Measurements from ENCODE around the gene TNK2.

Gene TNK2

DNA sequence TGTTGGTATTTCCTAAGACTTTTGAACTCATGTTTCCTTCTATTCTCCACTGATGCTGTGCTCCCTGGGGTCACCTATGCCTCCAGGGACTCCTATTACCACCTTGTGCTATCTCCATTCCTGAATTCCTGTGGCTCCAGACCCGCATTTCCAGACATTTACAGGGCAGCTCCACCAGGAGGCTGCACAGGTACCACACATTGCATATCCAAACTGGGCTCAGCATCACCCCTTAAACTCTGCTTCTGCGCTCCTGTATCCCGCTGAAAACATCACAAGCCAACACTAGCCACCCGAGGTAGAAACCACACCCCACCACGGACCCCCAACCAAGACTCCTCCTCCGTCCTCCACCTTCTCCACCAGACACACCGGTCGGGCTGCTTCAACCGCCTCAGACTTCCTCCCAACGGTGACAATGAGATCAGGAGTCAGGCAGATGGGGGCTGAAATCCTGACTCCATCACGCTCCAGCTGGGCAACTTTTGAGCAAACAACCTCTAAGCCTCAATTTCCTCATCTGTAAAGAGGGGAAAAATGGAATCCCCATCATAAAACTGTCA is 10.4 kb downstream of the TNK2 start:
- no peak for DNase-seq

DNA sequence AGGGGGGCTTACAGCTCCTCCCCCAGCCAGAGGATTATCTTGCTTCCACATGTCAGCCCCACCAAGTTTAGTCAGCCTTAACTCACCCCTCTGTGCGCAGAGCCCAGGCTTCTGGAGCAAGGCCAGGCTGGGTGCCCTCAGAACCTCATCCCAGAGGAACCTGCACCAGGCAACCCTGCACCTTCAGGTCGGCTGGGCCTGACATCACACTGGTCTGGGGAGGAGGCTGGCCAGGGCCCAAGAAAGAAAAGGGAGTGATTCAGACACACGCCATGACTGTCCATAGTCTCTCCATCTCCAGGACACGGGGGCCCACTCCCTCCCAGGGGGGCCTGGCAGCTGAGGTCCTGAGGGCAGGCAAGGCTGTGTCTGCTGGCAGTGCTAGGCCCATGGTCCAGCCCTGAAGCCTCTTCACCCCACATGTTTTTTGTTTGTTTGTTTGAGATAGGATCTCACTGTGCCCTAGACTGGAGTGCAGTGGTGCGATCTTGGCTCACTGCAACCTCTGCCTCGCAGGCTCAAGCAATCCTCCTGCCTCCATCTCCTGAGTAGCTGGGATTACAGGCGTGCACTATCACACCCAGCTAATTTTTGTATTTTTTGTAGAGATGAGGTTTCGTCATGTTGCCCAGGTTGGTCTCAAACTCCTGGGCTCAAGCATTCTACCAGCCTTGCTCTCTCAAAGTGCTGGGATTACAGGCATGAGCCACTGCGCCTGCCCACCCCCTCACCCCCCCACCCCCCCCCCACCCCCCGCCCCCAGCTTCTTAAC is 11.1 kb downstream of the TNK2 start:
- DNase-seq = no peak

DNA sequence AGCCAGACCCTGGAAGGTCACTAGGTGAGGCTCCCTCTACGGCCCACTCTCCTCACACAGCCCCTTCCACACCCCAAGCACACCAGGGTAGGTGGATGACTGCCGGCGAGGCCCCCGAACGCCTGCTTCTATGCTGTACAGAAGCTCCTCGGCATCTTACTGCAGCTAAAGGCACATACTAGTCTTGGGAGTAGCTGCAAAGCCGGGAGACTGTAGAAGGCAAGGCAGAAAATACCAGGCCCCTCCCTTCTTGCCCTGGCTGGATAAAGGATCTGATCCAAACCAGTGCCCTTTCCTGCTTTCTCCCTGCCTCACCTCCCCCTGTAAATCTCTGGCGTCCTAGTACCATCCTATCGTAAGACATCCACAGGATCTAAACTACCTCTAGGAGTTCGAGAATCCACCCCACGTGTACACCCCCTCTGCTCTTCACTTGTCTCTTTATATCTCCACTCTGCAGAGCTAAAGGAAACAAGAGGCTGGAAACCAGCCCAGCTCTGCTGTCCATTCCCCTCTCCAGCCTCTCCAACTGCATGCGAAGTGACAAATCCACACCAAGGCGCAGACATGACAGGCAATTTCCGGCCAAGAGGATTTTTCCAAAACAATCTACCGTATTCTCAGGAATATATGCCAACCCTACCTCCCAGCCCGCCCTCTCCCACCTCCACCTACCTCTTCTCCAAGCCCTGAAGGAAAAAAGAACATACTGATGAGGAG is 11.8 kb downstream of the TNK2 start:
- DNase-seq = no peak

DNA sequence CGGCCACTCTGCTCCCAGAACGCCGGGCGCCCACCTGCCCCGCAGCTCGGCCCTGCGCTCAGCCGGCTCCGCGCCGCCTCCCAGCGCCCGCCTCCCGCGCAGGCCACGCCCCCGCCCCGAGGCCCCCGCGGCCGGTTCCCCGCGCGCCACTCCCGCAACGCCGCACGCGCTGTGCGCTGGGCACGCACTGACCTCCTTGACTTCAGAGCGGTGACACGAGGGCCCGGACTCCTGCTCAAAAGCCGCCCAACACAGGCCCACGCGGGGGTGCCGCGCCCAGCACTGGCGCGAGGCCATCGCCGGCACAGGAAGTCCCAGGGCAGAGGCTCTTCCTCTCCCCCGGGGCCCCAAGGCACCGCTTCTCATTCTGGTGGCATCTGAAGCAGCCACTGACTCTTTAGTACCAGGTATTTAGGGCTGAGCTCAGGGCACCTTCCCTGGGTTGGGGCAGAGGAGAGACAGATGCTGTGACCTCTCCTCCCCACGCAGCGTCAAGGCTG is 12.4 kb downstream of the TNK2 start:
- DNase-seq = no peak

DNA sequence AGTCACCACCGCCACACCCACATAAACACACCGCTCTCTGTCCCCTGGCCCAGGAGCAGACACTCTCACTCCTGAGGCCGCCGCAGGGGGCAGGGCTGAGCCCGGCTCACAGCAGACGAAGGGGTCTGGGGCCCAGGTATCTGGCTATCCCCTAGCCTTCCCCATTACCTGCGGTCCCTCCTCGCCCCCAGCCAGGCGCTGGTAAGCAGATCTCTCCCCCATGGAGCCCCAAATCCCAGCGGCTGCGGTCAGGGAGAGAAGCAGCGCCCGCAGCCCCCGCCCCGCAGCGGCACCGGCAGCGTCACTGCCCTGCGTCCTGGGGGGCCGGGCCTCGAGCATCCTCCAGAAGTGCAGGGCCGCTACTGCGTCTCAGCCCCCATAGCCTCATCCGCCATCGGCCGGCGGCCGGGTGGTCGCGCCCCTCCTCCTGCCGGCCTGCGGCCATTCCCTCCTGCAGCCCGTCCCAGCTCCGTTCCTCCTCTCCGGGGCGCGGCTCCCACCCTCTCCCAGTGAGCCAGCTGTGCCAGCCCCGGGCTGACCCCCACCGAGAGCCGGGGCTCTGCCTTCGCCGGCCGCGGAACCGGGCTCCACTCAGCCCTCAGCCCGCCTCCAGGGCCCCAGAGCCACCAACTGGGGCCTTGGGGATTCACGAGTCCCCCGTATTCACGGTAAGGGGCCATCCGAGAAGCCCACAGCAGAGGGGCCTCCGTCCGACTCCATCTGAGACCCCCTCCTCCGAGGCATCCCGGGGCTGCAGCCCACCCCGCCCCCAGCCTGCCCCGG is 13.1 kb downstream of the TNK2 start:
- DNase-seq = peak; percentile 59

DNA sequence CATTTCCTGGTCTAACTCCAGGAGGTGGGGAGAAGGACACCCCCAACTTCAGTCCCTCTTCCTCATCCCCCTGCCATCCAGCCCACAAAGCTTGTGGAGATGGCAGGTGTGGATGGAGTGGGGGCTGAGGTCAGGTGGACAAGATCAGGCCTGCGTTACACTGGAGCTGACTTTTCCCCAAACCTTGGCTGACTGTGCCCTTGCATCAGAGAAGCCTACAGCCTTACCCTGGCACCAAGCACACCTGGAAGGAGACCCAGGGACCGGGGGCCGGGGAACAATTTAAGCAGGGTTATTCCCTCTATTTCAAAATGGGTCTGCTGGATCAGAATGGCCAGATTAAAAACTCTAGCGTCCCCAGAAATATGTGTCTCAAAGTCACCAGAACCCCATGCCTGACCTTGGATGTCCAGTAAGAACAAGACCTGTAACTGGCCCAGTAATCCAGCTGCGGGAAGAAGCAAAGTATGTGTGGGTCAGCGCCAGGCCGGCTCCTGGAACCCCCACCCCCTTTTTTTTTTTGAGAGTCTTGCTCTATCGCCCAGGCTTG is 14.4 kb downstream of the TNK2 start:
- no peak for DNase-seq

DNA sequence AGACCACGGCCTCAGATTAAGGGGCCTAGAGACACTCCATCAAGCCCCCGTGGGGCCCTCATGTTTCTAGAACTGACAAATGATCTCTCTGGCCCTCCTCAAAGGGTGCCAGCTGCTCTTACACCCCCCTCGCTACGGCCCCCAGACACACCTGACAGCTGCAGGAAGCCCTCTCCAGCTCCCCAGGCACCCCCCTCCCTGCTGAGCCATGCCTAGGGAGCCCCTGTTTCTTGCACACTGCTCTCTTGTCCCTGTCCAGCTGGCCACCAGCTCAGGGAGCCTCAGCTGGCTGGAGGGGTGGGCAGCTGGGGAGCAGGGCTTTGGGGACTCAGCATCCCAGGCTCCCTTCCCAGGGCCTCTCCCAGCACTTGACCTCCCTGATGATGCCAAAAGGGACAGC is 14.8 kb downstream of the TNK2 start:
- DNase-seq = no peak

DNA sequence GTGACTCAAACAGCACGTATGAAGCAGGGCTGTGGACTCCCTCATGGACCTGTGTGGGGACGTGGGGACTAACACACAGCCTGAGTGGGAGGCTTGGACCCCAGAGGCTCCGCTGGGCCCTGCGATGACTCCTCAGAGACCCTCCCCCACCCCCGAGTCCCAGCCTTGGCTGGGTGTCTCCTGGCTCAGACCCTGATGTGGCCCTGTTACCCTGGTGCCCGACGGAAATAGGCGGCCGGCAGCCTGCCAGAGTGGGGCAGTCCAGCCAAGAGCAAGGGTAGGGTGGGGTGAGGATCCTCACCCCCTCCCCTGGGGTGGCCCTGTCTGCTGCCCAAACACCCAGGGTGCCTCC is 15.3 kb downstream of the TNK2 start:
- no peak for DNase-seq

DNA sequence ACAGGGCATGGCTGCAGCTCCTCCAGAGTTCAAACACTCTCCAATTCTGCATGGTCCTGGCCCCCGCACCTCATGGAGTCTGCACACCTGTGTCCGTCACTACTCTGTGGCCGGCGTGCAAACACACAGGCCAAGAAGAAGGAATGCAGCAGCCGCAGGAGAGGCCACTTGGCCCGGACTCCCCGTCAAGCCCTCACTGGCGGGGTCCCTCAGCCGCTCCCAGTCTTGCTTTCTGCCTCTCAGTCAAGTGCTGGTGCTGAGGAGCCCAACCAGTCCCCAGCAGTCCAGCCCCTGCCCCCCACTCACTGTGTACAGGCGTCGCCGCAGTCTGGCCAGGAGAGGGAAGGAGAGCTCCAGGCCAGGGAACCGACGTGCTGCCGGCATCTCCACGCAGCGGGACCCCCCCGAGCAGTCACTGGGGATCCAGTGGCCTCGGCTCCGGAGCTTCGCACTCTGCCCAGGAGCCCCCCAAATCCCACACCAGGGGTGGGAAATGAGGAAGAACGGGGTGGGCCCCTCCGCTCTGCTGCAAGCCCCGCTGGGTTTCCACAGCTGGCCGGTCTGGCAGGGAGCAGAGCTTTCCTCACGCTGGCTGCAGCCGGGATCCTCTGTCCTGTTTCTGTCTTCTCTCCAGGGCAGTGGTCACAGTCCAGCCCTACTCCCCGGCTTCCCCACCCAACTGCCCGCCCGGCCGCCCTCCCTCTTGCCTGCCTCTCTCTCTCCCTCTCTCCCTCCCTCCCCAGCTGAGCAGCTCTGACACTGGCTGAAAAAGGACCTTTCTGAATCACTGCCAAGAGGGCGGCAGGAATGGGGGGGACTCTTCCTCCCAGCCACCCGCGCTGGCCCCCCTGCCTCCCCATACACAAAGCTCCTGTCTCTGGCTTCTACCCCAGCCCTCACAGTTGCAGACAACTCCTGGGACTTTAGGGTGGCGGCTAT is 16.0 kb downstream of the TNK2 start:
- no peak for DNase-seq

DNA sequence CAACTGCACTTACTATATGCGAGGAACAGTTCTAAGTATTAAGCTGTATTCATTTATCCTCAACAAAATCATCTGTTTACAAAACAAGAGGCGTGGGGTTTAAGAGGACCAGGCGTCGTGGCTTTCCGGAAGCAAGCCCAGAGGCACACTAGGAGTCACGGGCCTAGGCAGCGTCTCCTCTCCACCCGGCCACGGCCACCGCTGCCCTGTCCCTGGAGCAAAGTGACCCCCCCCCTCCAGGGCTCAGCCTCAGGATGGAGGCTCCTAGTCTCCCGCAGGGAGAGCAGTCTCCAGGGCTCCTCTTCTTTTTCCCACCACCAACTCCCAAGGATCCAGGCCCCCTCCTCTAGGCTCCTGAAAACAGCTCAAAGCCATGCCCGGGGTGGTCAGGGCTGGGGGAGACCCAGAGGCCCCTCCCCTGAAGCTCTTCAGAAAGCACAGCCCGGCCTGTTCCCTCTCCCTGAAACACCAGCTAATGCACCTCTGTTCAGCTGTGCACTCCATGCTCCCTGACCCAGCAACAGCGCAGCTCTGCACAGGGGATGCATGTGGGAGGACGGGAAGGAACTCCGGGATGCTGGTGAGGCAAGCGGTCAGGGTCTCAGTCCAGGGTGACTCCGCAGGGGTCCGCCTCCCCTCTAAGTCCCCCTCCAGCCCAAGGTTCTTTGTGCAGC is 16.8 kb downstream of the TNK2 start:
- no peak for DNase-seq

DNA sequence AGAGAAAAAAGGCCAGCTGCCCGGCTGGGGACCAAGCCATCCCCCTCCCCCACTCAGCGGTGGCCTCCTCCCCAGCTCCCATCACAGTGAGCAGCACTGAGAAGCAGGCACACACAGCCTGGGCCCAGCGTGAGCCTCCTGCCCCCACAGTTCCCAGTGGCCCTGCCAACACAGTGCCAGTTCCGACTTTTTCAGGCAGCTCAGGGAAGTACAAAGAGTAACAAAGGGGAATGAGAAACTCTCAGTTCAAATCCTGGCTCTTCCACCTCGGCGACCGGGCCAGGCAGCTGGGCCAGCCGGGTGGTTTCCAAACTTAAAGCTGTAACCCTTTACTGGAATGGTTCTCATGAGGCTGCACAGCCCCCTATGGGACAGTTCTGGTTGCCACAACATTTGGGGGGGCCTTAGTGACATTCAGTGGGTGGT is 18.5 kb downstream of the TNK2 start:
- no peak for DNase-seq

DNA sequence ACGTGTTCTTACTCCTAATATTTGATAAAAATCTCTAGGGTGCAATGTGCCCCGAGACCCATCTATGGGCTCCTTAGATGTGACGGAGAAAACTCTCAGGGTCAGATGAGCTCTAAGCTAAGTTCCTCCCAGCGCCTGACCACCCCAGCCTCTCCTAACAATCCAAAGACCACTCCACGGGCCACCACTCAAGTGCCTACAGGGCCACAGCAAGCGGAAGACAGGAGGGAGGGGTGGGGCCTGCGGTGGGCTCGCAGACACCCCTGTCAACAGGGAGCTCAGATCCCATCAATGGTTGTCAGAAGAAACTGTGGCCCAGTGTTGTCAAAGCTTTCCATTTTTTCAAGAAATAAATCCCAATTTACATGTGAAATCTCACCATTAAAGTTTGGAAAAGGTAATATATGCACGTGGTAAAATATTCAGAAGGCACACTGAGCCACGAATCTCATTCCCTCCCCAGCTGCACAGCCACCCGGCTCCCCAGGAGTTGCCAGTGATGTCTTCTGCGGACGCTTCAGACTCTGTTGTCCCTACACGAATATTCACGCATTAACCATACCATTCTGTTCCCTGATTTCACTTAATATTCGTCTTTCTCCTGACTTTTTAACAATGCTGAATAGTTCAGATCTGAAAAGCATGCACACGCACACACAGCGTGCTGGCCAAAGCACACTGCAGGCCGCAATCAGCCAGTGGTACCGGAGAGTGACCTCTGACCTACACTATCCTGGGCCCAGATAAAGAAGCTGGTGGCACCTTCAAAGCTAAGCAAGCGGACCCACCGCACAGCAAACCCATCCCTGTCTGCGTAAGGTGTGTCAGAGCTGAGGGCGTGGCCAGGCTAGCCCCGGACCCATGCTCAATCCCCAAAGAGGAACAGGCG is 19.1 kb downstream of the TNK2 start:
- no peak for DNase-seq

DNA sequence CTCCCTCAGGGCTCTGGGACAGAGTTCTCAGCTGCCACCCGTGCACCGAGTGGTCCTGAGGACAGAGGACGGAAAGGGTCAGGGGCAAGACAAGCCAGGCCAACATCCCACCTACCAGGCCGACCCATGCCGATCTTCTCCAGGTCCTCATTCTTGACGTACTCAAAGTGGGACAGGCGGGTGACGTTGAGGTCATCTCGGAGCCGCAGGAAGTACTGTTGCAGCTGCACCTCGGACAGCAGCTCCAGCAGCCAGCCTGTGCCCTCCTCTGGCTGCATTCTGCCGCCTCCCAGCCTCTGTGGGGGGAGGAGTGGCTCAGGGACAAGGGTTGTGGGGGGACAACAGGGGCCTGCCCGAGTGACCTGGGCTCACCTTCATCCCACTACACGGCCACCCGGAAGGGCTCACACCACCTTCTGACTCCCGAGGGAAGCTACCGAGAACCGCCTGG is 20.0 kb downstream of the TNK2 start:
- DNase-seq = no peak

DNA sequence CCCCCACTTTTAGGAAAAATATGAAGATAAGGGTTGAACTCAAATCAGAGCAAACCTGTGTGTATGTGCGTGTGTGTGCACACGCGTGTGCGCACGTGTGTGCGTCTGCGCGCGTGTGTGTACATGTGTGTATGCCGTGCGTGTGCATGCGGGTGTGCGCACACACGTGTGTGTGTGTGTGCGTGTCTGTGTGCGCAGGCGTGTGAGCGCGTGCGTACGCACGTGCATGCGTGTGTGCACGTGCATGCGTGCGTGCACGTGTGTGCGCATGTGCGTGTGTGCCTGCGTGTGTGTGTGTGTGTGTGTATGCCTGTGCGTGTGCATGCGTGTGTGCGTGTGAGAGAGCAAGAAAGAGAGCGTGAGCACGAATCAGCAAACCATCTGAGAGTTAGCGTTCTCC is 20.7 kb downstream of the TNK2 start:
- DNase-seq = no peak

DNA sequence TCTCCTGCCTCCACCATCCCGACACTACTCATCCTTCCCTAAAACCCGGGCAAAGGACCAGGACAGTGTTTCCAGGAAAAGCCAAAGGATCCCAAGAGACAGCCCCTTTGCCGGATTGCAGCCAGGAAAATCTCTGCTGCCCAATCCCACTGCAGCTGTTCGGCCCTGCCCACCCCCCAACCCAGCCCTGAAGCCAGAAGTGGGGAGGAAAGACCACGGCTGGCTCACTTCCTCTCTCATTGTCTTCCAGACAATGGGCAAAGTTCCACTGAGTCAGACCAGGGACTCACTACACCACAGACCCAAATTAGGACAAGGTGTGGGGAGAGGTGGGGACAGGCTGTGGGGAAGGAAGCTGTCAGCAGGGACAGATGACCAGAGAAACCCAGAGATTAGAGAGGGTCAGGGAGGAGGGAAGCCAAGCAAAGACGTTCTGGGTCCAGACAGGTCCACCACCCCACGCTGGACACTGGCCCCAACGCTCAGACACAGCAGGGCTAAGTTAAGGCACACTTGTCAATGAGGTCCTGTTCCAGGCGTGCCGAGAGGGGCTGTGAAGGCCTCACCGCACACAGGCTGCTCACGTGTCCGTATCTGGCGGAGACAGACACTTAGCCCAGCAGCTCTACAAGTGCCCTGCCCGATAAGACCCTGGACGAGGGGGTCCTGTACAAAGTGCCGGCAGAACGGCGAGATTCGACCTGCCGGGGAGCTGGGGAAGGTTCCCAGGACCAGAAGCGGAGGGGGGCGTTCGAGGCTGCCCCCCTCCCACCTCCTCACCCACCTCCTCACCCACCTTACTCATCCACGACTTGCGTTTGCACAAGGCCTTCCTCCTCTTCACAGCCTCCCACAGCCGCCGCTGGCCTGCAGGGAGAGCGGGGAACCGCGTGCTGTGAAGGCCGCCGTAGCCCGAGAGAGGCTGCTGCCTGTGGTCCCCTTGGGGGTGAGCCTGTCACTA is 21.9 kb downstream of the TNK2 start:
- no peak for DNase-seq

DNA sequence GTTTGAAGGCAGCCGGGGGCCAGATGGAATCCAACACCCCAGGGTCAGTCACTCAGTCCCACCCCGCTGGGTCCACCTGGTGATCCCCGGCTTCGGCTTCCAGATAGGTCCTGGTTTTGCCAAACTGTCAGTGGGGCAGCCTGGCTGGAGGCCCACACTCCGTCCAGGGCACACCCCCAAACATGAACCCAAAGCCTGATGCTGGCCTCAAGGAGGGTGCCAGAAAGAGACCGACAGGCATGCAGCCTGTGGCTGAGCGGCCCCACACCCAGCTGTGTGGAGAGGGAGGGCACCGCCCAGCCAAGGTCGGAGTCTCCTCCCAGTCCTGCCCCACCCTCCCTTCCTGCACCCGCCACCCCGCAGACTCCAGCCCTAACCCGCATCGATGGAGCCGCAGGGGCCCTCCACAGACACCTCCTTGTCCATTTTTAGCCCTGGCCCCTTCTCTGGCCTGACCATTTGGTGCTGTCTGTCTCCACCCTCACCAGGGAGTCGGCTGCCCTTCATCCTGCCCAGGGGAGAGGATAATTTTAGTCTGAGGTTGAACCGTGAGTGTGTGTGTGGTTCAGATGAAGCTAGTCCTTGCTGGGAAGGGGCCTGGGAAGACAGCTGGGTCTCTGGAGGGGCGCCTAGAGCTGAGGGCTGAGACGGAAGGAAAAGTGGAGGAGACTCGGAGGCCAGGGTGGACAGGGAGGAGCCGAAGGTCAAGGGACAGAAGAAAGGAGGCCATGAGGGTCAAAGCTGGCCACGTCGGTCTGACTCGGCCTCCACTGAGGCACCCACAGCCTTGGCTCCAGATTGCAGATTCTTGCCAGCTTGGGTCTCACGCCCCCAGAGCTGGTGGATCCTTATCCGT is 23.1 kb downstream of the TNK2 start:
- DNase-seq = no peak

DNA sequence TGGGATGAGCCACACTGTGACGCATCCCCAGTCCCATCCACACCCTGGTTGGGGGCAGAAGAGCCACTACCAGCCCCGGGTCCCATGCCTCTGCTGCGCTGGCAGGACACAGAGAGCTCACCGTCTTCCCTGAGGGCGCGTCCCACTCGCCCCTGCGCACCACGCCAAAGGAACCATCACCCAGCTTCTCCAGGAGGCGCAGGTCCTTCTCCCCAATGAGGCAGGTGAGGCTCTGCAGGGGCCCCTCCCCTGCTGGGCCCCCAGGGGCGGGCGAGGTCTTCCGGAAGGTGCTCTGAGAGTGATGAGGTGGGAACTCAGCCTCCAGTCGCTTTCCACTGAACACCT is 23.7 kb downstream of the TNK2 start:
- DNase-seq = no peak

DNA sequence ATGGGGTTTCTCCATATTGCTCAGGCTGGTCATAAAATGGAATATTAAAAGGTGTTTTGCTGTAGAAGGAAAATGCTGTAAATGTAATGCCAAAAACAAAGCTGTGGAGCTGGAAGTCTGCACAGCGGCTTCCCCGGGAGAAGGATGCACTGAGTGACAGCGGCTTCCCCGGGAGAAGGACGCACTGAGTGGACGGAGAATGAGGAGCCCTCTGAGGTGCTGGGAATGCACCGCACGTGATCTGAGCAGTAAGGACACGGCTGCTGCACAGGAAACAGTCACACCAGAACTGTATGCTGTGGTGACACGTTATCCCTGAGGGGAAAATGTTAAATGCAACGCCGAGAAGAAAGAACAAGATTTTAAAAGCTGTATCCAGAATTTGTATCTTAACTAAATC is 24.6 kb downstream of the TNK2 start:
- DNase-seq = no peak
